SHP77 (cell line): ENCODE results near the gene PIEZO1.
"Not testable (repeated sequence)": the region's sequence is repeated elsewhere in the genome, so short reads cannot be mapped to it uniquely, and the experiment has no call there.

Source experiments
- DNase-seq, 2 experiments: peaks; one replicate each; lab custom pipeline; 2025; lab: John Stamatoyannopoulos, UW

Gene PIEZO1

GRCh38 chr16:88688013-88688778 lies 96.8 kb downstream of the PIEZO1 start:
- DNase-seq: peak; percentile 40 to 48

GRCh38 chr16:88687676-88688012 lies 97.4 kb downstream of the PIEZO1 start:
- DNase-seq: no peak

DNA sequence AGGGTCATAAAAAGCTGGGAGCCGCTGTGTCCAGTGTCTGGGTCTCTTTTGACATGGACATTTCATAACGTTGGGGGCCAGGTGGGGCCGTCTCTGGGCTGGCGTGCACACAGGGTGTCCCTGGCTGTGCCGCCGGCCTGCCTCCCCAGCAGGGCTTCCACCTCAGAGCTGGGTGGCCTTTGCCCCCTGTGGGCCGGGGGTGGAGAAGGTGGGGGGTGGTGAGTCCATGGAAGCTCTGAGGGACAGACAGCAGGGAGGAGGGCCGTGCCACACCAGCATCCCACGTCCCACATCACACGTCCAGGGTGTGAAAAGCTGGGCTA lies 97.8 kb downstream of the PIEZO1 start:
- no peak for DNase-seq

GRCh38 chr16:88686439-88687253 lies 98.4 kb downstream of the PIEZO1 start, which contains the start of gene SNAI3:
SNAI3 (minus strand) TSS chr16:88686507; CDS start chr16:88686406, 101 bp downstream.
- DNase-seq: peak; percentile 68 to 74

DNA sequence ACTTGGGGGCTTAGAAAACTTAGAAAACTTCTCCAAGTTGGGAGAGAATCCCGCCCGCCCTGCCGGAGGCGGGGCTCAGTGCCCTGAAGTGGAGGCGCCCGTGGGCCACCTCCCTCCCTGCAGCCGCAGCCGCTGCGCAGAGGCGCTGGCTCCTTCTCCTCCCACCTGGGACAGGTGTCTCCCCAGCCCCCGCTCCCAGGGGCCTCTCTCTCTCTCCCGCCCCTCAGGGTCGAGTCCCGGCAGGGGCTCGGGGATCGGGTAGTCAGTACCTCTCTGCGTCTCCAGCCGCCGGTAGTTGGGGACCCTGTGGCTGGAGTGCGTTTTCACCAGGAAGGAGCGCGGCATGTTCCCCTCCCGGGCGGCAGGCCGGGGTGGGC lies 99.0 kb downstream of the PIEZO1 start:
- DNase-seq: no peak

GRCh38 chr16:88685156-88686061 lies 99.6 kb downstream of the PIEZO1 start:
- DNase-seq: no peak

GRCh38 chr16:88684569-88685155 lies 100.4 kb downstream of the PIEZO1 start:
- no peak for DNase-seq

DNA sequence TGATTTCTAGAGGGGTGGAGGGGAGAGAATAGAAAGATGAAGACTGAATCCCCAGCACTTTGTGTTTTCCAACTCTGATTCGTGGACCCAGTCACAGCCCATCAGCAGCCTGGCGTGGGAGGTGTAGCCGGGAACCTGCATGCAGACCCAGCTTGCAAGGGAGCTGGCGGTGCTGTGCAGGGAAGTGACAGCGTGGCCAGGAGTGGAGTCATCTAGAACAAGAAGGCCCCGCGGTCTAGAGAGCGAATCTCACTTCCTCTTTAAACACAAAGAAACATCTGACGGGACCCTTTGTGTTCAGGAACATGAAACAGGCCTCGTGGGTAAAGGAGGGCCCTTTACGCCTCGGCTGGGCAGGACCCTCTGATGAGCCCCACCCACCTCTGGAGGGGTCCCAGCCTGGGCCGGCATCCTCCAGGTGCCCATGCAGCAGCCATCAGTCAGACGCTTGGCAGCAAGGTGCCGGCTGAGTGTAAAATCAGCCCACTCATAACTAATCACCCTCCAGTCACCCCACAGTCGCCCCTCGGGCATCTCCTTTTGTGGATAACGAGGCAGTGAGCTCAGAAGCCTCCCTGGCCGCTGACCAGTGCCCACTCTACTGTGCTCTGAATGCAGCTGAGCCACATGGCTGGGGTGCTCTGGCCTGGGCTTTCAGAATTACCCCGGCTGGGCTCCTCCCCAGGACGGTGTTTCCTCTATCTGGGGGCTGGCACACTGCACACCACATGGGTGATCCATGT lies 103.1 kb downstream of the PIEZO1 start:
- DNase-seq: no peak

- DNase-seq: no peak
These were observed 103.8 kb downstream of the PIEZO1 start for GRCh38 chr16:88681084-88681680.

- no peak for DNase-seq
These were observed 104.4 kb downstream of the PIEZO1 start for GRCh38 chr16:88680554-88681083.

DNA sequence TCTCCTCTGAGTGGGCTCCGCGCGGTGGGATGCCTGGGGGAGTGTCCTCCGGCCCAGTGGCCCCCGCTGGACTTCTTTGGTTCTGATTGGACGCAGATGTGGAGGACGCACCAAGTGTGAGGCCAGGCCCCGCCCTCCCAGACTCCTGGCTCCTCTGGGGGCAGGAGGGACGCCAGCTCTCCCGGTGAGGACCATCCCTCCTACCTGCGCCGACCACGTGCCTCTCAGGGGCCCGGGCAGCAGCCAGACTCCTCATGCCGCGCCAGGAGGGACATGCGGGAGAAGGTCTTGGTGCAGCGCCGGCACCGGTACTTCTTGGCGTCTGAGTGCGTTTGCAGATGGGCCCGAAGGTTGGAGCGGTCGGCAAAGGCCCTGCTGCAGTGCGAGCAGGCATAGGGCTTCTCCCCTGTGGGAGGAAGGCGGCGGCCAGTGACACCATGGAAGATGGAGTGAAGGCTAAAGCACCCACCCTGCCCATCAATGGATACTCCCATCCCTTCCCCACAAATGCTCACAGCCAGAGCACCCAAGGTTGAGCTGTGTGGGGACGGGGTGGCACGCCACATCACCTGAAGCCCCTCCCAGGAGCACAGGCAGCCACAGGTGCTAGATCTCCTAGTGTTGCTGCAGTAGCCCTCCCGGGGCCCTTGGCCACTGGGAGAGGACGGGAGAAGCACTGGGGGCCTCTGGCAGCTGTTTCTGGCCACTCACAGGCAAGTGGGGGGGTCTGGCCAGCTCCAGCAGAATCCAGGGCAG lies 106.6 kb downstream of the PIEZO1 start:
- no peak for DNase-seq

DNA sequence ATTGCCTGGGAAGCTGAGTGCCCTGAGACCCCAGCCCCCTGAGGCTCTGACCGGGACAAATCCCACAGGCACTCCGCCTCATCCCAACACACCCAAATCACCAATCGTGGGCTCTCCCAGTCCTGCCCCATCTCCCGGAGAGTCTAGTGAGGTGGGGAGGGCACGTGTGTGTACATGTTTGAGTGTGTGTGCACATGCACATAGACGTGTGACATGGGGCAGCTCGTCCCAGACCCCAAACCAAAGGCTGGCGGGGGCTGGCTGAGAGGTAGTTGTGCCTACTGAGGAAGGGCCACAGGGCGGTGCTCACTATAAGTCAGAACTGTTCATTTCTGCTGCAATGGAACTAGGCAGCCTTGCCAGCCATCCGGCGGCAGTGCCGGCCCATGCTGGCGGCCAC lies 107.3 kb downstream of the PIEZO1 start:
- DNase-seq: no peak

DNA sequence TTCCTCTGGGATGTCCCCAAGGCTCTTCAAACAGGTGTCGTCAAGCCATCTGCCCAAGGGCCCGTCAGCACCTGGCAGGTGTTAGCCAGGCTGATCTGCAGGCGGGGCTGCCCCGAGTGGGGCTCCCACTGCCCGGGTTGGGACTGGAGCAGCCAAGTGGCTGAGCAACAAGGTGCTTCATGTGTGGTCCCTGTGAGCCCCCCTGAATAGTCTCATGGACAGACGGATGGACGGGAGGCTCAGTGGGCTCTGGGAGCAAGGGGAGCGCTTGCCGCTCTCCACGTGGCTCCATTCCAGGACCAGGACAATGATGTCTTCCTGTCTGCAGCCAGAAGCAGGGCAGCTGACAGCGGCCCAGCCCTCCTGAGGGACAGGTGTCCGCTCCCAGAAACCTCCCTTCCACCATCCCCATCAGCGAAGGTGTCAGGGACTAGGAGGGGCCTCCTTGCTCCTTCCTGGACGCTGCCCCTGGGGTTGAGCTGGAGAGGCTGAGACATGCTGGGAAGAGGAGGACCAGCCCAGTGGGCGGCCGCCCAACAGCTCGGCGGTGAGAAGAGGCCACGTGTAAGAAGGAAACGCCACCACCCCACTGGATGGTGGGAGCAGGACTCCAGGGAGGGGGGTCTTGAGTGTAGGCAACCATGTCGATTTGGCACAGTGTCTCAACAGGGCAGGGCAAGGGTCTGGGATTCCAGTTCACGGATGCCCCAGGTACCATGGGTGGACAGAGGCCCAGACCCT lies 108.3 kb downstream of the PIEZO1 start:
- DNase-seq: no peak

- DNase-seq: no peak
These were observed 111.2 kb downstream of the PIEZO1 start for GRCh38 chr16:88673716-88674379.

- peak; percentile 61 for DNase-seq
These were observed 112.2 kb downstream of the PIEZO1 start for GRCh38 chr16:88672776-88673175.

DNA sequence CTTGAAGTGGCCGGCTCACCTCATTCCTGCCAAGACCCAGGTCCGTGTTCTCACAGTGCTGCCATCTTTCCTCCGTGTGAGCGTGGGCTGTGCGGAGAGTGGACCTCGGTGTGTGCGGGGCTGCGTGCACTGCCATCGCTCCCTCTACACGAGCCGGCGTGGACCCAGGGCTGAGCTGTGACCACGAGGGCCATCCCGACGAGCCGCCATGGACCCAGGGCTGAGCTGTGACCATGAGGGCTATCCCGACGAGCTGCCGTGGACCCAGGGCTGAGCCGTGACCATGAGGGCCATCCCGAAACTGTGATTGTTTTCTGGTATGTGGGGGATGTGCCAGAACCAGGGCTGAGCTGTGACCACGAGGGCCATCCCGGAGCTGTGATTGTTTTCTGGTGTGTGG lies 113.2 kb downstream of the PIEZO1 start:
- no peak for DNase-seq

- no peak for DNase-seq
These were observed 115.0 kb downstream of the PIEZO1 start for GRCh38 chr16:88669980-88670379.

DNA sequence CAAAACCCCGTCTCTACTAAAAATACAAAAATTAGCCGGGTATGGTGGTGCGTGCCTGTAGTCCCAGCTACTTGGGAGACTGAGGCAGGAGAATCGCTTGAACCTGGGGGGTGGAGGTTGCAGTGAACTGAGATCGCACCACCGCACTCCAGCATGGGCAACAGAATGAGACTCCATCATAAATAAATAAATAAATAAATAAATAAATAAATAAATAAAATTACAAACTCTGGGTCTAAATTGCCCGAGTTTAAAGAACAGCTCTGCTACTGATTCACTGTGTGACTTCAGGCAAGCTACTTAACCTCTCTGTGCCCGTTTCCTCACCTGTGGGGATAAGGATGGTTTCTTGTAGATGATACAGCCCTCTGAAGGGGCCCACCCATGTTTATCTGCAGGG lies 115.5 kb downstream of the PIEZO1 start:
- not testable (repeated sequence) for DNase-seq

DNA sequence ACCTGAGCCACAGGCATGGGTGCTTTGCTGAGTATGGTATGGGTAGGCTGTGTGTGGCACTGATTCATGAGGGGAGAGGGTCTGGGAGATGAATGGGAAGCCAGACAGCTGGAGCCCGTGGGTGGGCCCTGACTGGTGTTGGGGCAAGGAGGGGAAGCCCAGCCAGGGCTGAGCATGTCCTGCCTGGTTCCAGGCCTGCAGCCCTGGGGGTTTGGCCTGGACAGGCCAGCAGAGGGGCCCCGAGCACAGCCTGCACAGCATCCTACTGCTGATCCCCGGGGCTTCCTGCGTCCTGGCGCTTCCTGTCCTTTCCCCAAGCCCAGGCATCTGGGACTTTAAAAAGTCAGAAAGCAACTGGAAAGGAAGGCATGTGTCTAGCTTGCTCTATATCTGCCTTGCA lies 117.6 kb downstream of the PIEZO1 start:
- no peak for DNase-seq
